GM19238 (cell line): ENCODE measurements around the gene HNRNPC.
A peak's percentile ranks its signal among the peaks of the same experiment; 100 is the strongest.
"Not testable (repeated sequence)": the region's sequence is repeated elsewhere in the genome, so short reads cannot be mapped to it uniquely, and the experiment has no call there.

Experiments
- DNase-seq: peaks from one replicate; pipeline ENCODE4 v3.0.0; 2011; ENCODE audit warnings: low spot score; ENCODE audit not compliant: insufficient read length

HNRNPC gene

GRCh38 chr14:21192875-21193535 is 76.2 kb downstream of the HNRNPC start:
- DNase-seq: no peak

- no peak for DNase-seq
Measured at GRCh38 chr14:21192447-21192822, 76.8 kb downstream of the HNRNPC start.

GRCh38 chr14:21191809-21192446 is 77.3 kb downstream of the HNRNPC start:
- DNase-seq: peak; percentile 31

- DNase-seq: no peak
Measured at GRCh38 chr14:21191261-21191808, 77.9 kb downstream of the HNRNPC start.

- no peak for DNase-seq
Measured at GRCh38 chr14:21185491-21185890, 83.8 kb downstream of the HNRNPC start.

GRCh38 chr14:21184254-21184653 is 85.0 kb downstream of the HNRNPC start:
- DNase-seq: no peak

- DNase-seq: no peak
Measured at GRCh38 chr14:21182166-21182565, 87.1 kb downstream of the HNRNPC start.

- no peak for DNase-seq
Measured at GRCh38 chr14:21171128-21171527, 98.1 kb downstream of the HNRNPC start.

GRCh38 chr14:21169573-21169972 is 99.7 kb downstream of the HNRNPC start:
- DNase-seq: no peak

GRCh38 chr14:21168055-21168454 is 101.2 kb downstream of the HNRNPC start:
- no peak for DNase-seq

GRCh38 chr14:21165670-21166069 is 103.6 kb downstream of the HNRNPC start:
- not testable (repeated sequence) for DNase-seq

GRCh38 chr14:21165002-21165605 is 104.1 kb downstream of the HNRNPC start:
- not testable (repeated sequence) for DNase-seq

- DNase-seq: no peak
Measured at GRCh38 chr14:21163871-21164291, 105.4 kb downstream of the HNRNPC start.

GRCh38 chr14:21162081-21162480 is 107.2 kb downstream of the HNRNPC start:
- no peak for DNase-seq

- DNase-seq: no peak
Measured at GRCh38 chr14:21160061-21160610, 109.1 kb downstream of the HNRNPC start.
